GM12878 (cell line): ENCODE data around the gene N4BP2.

Experiments used
- CREM ChIP-seq: IDR thresholded peaks from 2 replicates; pipeline ENCODE4 v1.6.1; 2014; ENCODE audit warnings: antibody characterized with exemption, low read depth
- IKZF1 ChIP-seq: fragments of 450-650 bp; conservative IDR thresholded peaks from 2 replicates; pipeline ENCODE4 v1.6.1; 2017; ENCODE audit warnings: antibody characterized with exemption, mild to moderate bottlenecking
- STAT1 ChIP-seq: fragments of 450-650 bp; conservative IDR thresholded peaks from 2 replicates; pipeline ENCODE4 v1.6.1; 2014; ENCODE audit warnings: antibody characterized with exemption, mild to moderate bottlenecking
- TF ChIP-seq, protein P1 (sequence below): IDR thresholded peaks from 2 replicates; pipeline ENCODE4 v1.6.1; 2012; ENCODE audit warnings: low read depth, low read length, improper control_type of control experiment

- TF ChIP-seq, protein P1, sequence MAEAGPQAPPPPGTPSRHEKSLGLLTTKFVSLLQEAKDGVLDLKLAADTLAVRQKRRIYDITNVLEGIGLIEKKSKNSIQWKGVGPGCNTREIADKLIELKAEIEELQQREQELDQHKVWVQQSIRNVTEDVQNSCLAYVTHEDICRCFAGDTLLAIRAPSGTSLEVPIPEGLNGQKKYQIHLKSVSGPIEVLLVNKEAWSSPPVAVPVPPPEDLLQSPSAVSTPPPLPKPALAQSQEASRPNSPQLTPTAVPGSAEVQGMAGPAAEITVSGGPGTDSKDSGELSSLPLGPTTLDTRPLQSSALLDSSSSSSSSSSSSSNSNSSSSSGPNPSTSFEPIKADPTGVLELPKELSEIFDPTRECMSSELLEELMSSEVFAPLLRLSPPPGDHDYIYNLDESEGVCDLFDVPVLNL = no peak
- TF ChIP-seq STAT1 = no peak
- no peak for TF ChIP-seq IKZF1
- TF ChIP-seq CREM = no peak
These were observed 8.4 kb downstream of the N4BP2 start for GRCh38 chr4:40065010-40065409.
